Activated CD8-positive, alpha-beta memory T cell treated with anti-CD3 and anti-CD28 coated beads, Interleukin-2, amount 50 U/mL, for 24 hours (primary cell): ENCODE data around the gene ITGB7.

Experiments used
- DNase-seq: peaks from one replicate; pipeline ENCODE4 v3.0.0-alpha.2; 2020; ENCODE audit errors: extremely low read depth

The ITGB7 gene

DNA sequence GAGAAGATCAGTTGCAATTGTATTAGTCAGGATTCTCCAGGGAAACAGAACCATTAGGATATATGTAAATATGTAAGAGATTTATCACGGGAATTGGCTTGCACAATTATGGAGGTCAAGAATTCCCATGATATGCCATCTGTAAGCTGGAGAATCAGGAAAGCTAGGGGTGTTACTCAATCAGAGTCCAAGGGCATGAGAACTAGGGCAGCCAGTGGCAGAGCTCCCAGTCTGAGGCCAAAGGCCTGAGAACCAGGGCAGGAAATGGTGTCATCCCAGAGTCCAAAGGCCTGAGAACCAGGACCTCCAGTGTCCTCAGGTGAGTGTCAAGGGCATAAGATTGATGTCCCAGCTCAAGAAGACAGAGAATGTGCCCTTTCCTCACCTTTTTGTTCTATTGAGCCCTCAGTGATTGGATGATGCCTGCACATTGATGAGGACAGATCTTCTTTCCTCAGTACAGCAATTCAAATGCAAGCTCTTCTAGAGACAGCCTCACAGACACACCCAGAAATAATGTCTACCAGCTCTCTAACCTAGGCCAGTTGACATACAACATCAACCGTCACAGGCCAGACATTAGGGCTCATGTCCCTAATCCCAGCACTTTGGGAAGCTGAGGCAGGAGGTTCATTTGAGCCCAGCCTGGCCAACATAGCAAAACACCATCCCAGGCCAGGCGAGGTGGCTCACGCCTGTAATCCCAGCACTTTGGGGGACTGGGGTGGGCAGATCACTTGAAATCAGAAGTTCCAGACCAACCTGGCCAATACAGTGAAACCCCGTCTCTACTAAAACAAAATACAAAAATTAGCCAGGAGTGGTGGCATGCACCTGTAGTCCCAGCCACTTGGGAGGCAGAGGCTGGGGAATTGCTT, 61.4 kb downstream of the ITGB7 start:
- no peak for DNase-seq

DNA sequence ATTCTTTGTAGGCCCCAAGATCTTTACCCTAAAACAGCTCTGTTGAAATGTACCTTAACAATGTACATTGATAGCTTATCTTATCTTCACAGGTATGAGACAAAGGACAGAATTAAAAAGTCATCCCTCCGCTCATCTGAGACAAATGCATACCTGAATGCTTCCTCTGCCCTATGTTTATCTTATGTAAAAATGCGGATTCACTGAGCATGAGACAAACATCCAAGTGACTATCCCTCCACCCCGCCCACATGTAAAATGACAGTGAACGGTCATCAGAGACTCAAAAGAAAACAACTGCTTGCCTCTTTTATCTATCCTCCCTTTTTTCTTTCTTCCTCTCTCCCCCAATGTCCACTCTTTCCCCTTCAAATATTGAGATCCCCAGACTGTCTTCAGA, 63.7 kb downstream of the ITGB7 start:
- DNase-seq, result no peak
